ENCODE data around the gene TRPM3.

Gene TRPM3

DNA sequence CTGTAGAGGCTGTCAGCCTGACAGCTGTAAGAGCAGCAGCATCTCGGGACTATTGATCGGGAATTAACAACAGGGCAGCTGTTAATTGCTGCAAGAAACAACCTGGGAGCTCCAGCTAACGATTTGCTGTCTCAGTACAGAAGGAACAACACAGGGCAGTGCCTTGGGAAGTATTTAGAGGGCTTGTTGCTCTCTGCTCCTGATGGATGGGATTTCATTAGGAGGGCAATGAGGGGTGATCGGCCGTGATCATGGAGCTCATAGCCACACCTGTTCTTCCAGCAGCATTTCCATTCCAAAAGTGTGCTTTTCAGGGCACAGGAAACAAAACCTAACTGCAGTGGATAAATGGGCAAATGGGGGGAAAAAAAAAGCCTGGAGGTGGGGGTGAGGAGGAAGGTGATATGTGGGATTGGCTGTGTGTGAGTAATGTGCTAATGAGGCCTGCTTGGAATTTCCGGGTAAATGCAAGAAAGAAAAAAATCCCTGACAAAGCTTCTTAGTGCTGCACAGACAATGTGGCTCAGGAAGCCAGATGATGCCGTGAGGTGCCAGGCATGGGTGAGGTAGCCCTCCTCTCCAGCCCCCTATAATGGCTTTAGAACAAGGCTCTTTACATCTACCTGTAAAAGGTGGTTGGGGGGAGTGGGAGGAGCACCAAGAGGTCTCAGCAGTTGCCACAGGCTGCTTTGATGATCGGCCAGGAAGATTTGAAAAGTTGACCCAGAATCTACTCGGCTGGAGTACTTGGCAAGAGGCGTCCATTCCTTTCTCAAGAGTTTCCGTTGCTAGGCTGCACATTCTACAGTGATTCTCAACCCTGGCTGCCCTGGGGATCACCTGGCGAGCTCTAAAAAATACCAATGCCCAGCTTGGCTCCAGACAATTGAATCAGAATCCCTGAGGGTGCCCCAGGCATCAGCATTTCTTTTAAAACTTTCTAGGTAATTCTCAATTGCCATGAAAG is 567.4 kb downstream of the TRPM3 start:
- Histone ChIP-seq H3K27ac (ENCODE audit: low read depth, low read length) (no peak overlapping the region), H3K27me3 (ENCODE audit: control insufficient read depth, insufficient read depth, low read length) (no peaks in the 10 kb centered on the region), H3K36me3 (ENCODE audit: control insufficient read depth, insufficient read depth, low read length) (no peaks in the 10 kb centered on the region), H3K4me3 (ENCODE audit: low read length) (no peak overlapping the region), H3K9ac (ENCODE audit: low read length) (no peak overlapping the region), H3K4me1 (ENCODE audit: control insufficient read depth, insufficient read depth, low read length) (no peaks in the 10 kb centered on the region)

DNA sequence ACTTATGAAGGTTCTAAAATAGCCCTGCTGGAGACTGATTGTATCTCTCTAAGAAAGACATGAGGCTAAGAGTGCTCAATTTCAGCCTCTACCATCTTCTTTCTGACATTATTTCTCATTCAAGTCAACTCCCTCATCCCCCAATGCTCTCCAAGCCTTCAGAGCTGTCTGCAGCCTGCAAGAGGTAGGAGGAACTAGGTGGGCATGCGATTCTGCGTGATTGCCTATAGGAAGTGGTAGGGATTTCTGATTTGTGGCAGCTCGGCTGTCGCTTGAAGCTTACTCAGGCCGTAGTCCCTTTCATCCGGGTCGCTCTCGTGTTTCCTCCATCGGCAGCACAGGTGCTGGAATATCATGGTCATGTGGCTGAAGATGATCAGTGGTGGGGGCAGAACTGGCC is 568.9 kb downstream of the TRPM3 start:
- Histone ChIP-seq H3K9ac (ENCODE audit: low read length) (no peak overlapping the region), H3K27me3 (ENCODE audit: control insufficient read depth, insufficient read depth, low read length) (no peaks in the 10 kb centered on the region), H3K27ac (ENCODE audit: low read depth, low read length) (no peak overlapping the region), H3K36me3 (ENCODE audit: control insufficient read depth, insufficient read depth, low read length) (no peaks in the 10 kb centered on the region), H3K4me3 (ENCODE audit: low read length) (no peak overlapping the region), H3K4me1 (ENCODE audit: control insufficient read depth, insufficient read depth, low read length) (no peaks in the 10 kb centered on the region)

DNA sequence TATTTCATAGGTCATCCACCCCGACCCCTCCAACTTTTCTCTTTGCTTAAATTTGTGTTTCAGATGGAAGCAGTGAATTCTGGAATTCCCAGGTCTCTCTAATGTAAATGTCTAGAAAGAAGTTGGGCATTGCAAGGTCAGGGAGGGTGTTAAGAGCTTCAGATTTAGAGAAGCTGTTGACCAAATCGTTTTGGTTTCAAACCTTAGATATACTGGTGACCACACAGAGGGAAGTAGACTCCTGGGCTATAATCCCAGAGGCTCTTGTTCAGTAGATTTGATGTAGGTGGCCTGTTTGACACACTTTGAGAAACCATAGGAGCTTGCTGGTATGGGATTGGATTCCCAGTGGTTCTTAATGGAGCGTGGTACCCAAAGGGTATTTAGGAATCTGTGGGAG is 569.6 kb downstream of the TRPM3 start:
- no peaks in the 10 kb centered on the region for H3K36me3 ChIP-seq (ENCODE audit: control insufficient read depth, insufficient read depth, low read length)
- no peak overlapping the region for H3K9ac ChIP-seq (ENCODE audit: low read length)
- H3K27me3 ChIP-seq (ENCODE audit: control insufficient read depth, insufficient read depth, low read length) = no peaks in the 10 kb centered on the region
- no peaks in the 10 kb centered on the region for H3K4me1 ChIP-seq (ENCODE audit: control insufficient read depth, insufficient read depth, low read length)
- H3K27ac ChIP-seq (ENCODE audit: low read depth, low read length) = no peak overlapping the region
- H3K4me3 ChIP-seq (ENCODE audit: low read length) = no peak overlapping the region

DNA sequence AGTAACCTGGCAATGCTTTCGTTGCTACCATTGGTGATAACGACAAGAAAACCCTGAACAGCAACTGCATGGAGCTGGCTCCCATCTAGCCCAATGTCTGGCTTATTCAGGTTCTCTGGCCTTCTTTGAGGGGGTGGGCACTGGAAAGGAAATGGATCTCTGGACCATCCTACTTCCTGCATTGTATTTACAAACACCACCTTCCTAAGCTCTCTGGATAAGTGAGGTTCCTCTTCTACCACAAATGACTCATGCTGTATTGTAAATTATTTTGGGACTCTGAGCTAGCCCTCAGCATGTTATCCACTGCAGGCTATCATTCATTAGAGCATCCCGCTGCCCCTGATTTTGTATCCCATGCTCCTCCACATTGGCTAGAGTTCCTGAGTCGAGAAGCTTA is 570.0 kb downstream of the TRPM3 start:
- H3K4me3 ChIP-seq (ENCODE audit: low read length) = no peak overlapping the region
- H3K9ac ChIP-seq (ENCODE audit: low read length) = no peak overlapping the region
- no peak overlapping the region for H3K27ac ChIP-seq (ENCODE audit: low read depth, low read length)
- no peaks in the 10 kb centered on the region for H3K36me3 ChIP-seq (ENCODE audit: control insufficient read depth, insufficient read depth, low read length)
- H3K27me3 ChIP-seq (ENCODE audit: control insufficient read depth, insufficient read depth, low read length) = no peaks in the 10 kb centered on the region
- H3K4me1 ChIP-seq (ENCODE audit: control insufficient read depth, insufficient read depth, low read length) = no peaks in the 10 kb centered on the region

DNA sequence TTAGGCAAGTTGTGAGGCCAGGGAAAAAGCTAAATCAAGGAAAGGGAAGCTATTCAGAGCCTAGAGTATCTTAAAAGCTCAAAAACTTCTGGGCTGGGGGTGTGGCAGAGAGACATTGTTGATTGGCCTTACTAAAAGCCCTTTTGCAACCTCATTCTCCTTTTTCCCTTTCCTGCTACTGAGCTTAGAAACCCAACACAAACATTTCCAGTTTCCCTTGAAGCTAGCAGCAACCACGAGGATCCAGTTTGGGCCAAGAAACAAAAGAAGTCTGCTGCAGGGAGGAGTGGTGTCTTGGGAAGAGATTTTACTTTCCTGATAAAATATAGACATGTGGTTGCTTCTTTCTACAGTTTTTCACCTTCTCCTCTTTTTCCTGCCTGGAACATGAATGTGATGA is 571.5 kb downstream of the TRPM3 start:
- Histone ChIP-seq H3K4me1 (ENCODE audit: control insufficient read depth, insufficient read depth, low read length) (peaks cover 4% of the 10 kb centered on the region), H3K27ac (ENCODE audit: low read depth, low read length) (no peak overlapping the region), H3K27me3 (ENCODE audit: control insufficient read depth, insufficient read depth, low read length) (no peaks in the 10 kb centered on the region), H3K9ac (ENCODE audit: low read length) (no peak overlapping the region), H3K4me3 (ENCODE audit: low read length) (no peak overlapping the region), H3K36me3 (ENCODE audit: control insufficient read depth, insufficient read depth, low read length) (no peaks in the 10 kb centered on the region)

DNA sequence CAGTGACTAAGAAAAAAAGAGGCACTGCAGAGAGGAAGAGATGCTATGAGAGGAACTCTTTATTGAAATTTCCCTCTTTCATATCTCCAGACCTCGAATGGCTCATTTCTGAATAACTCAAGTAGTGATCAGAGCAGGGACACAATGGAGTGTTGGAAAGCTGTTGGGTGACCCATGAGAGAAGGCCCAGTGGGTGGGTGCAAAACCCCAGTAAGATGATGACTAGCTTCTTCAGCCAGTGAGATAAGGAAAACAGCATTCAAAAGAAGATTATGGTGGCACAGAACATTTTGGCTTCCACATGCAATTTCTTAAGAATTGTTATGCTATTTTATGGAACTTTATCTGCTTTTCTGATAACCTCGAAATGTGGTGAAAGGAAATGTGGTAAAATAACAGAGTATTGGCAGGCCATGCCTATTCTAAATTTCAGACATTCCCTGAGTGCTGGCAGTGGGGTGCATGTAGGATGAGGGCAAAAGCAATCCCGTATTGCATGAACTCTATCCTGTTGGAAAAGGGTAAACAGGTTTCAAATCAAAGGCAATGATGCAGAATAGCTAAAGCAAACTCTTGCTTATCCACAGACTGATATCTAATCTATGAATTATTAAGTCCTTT is 579.0 kb downstream of the TRPM3 start:
- Histone ChIP-seq H3K9ac (ENCODE audit: low read length) (no peak overlapping the region), H3K4me1 (ENCODE audit: control insufficient read depth, insufficient read depth, low read length) (peaks cover 4% of the 10 kb centered on the region), H3K27me3 (ENCODE audit: control insufficient read depth, insufficient read depth, low read length) (no peaks in the 10 kb centered on the region), H3K36me3 (ENCODE audit: control insufficient read depth, insufficient read depth, low read length) (no peaks in the 10 kb centered on the region), H3K27ac (ENCODE audit: low read depth, low read length) (no peak overlapping the region), H3K4me3 (ENCODE audit: low read length) (no peak overlapping the region)

DNA sequence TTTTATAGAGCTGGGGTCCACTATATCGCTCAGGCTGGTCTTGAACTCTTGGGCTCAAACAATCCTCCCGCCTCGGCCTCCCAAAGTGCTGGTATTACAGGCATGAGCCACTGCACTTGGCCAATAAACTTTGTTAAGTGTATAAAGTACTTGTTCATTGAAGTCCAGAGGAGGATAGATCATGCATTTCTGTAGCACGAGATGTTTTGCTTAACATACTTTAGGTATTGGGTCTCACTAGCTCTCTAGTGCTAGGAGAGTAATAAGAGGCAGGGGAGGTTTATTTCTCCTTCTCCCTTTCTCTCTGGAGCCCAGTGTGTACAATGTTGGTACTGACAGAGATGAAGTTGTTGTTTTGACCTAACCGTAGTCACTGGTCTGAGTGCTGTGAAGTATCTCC is 581.4 kb downstream of the TRPM3 start:
- Histone ChIP-seq H3K27ac (ENCODE audit: low read depth, low read length) (no peak overlapping the region), H3K4me3 (ENCODE audit: low read length) (no peak overlapping the region), H3K9ac (ENCODE audit: low read length) (no peak overlapping the region), H3K36me3 (ENCODE audit: control insufficient read depth, insufficient read depth, low read length) (no peaks in the 10 kb centered on the region), H3K4me1 (ENCODE audit: control insufficient read depth, insufficient read depth, low read length) (no peaks in the 10 kb centered on the region), H3K27me3 (ENCODE audit: control insufficient read depth, insufficient read depth, low read length) (no peaks in the 10 kb centered on the region)

DNA sequence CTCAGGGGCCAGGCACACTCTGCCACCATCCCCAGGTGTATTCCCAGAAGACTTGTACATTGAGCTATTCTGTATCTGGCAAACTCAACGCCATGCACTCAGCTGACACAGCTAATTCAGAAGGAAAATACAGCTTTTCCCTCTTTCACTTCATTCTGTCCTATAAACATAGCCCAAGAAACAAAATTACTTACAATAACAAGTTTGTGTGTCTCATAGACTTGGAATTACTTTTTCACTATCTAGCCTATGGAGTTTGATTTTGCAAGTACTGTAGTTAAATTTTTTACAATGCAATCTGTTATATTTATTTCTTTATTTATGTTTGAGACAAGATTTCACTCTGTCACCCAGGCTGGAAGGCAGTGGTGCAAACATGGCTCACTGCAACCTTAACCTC is 581.9 kb downstream of the TRPM3 start:
- Histone ChIP-seq H3K9ac (ENCODE audit: low read length) (no peak overlapping the region), H3K36me3 (ENCODE audit: control insufficient read depth, insufficient read depth, low read length) (no peaks in the 10 kb centered on the region), H3K4me3 (ENCODE audit: low read length) (no peak overlapping the region), H3K27ac (ENCODE audit: low read depth, low read length) (no peak overlapping the region), H3K27me3 (ENCODE audit: control insufficient read depth, insufficient read depth, low read length) (no peaks in the 10 kb centered on the region), H3K4me1 (ENCODE audit: control insufficient read depth, insufficient read depth, low read length) (no peaks in the 10 kb centered on the region)

DNA sequence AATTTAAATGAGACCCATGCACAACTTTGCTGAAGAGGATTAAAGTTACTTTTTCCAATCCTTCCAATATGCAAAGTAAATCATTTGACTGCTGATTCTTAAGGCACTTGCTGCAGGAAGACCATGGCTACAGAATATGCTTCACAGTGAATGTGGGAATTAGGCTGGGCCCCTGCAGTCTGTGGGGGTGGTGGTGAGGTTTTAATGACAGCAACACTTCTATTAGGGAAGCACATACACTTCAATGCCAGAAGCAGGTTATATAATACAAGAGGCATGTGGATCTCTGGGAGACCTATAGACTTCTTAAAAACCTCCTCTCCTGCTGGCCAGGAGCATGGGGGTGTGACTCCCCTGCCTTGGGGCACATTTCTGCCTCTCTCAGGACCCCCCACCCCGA is 582.4 kb downstream of the TRPM3 start:
- Histone ChIP-seq H3K27ac (ENCODE audit: low read depth, low read length) (no peak overlapping the region), H3K27me3 (ENCODE audit: control insufficient read depth, insufficient read depth, low read length) (no peaks in the 10 kb centered on the region), H3K4me3 (ENCODE audit: low read length) (no peak overlapping the region), H3K36me3 (ENCODE audit: control insufficient read depth, insufficient read depth, low read length) (no peaks in the 10 kb centered on the region), H3K4me1 (ENCODE audit: control insufficient read depth, insufficient read depth, low read length) (no peaks in the 10 kb centered on the region), H3K9ac (ENCODE audit: low read length) (no peak overlapping the region)

DNA sequence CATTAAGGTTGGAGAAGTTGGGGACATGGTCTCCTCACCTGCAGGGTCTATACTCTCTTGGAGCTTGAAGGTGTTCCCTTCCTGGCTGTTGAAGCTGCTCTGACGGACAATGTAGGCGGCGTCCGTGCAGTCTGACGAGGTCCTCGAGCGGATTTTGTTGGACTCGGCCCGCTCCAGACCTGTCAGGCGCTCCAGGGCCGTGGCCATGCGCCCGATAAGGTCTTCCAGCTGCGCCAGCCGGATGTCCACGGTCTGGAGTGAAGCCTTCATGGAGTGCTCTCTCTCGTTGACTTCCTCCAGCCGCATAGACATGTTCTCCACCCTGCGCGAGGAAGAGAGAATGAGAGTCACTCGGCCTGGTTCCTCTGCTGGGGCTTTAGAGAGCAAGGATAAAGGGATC is 584.3 kb downstream of the TRPM3 start:
- Histone ChIP-seq H3K27ac (ENCODE audit: low read depth, low read length) (no peak overlapping the region), H3K27me3 (ENCODE audit: control insufficient read depth, insufficient read depth, low read length) (no peaks in the 10 kb centered on the region), H3K36me3 (ENCODE audit: control insufficient read depth, insufficient read depth, low read length) (no peaks in the 10 kb centered on the region), H3K9ac (ENCODE audit: low read length) (no peak overlapping the region), H3K4me3 (ENCODE audit: low read length) (no peak overlapping the region), H3K4me1 (ENCODE audit: control insufficient read depth, insufficient read depth, low read length) (no peaks in the 10 kb centered on the region)

DNA sequence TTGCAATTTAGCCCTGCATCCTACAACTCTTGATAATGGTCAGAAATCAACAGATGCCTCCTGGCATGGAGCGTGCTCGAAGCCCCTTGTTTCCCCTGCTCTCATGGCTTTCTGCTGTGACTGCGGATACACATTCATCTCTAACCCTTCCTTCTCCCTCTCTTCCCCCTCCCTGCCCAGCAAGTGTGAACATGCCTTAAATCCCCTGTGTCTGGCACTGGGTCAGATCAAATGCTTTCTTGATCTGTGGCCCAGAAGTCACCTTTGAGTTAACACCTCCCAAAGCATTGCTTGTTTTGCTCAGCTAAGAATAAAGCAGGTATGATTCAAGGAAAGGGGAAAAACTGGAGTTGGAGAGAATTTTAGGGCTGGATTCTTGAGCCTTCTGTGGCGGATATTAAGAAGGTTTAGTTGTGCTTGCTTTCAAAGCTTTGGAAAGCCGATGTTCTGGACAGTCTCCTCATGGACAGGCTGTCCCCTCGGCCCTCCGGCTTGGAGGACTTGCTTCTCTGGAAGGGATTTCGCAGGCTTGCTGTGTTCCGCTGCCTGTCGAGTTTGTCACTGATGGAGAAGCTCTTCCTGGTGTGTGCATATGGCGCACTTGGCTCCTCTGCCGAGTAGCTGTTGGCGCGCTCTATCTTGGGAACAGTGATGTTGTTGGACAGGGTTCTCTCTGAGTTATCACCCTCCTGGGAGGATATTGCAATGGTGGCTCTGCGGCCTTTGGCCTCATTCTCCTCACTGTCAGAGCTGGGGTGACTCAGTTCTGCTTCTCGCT is 585.7 kb downstream of the TRPM3 start:
- Histone ChIP-seq H3K27ac (ENCODE audit: low read depth, low read length) (no peak overlapping the region), H3K27me3 (ENCODE audit: control insufficient read depth, insufficient read depth, low read length) (no peaks in the 10 kb centered on the region), H3K4me1 (ENCODE audit: control insufficient read depth, insufficient read depth, low read length) (no peaks in the 10 kb centered on the region), H3K9ac (ENCODE audit: low read length) (no peak overlapping the region), H3K36me3 (ENCODE audit: control insufficient read depth, insufficient read depth, low read length) (no peaks in the 10 kb centered on the region), H3K4me3 (ENCODE audit: low read length) (no peak overlapping the region)

DNA sequence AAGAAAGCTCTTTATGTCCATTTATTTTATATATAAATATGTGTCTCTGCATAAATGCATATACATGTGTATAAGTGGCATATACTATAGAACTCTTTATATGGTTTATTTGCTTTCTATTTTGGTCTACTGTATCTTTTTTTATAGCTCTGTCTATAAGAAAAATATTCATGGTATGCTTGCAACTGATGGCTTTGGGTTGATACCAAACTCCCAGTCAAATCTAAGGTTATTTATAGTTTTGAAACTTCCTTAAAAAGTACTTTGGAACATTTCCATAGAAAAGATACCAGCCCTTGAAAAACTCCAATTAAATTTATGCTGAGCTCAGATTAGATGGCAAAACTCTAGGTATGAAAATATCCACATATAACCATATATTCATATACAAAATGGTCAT is 587.0 kb downstream of the TRPM3 start:
- Histone ChIP-seq H3K36me3 (ENCODE audit: control insufficient read depth, insufficient read depth, low read length) (no peaks in the 10 kb centered on the region), H3K27ac (ENCODE audit: low read depth, low read length) (no peak overlapping the region), H3K9ac (ENCODE audit: low read length) (no peak overlapping the region), H3K4me3 (ENCODE audit: low read length) (no peak overlapping the region), H3K27me3 (ENCODE audit: control insufficient read depth, insufficient read depth, low read length) (no peaks in the 10 kb centered on the region), H3K4me1 (ENCODE audit: control insufficient read depth, insufficient read depth, low read length) (no peaks in the 10 kb centered on the region)

Measured in rectal smooth muscle tissue (tissue), 1 donor.